Endometrial microvascular endothelial cells (primary cell): ENCODE results near the gene UCK1. TPM values are rescaled to one million over a fixed set of nuclear protein-coding genes. Genes with fewer than 3 reads are reported as not detected.
"Not testable (repeated sequence)": the region's sequence is repeated elsewhere in the genome, so short reads cannot be mapped to it uniquely, and the experiment has no call there.

Experiments used
- in situ Hi-C: cut with HindIII; loops from 2 replicates; pipeline ENCODE4 v1.10.0; 2017; ENCODE audit warnings: low sequenced_read_pairs, low pct_unique_long_range_greater_than_20kb; ENCODE audit errors: inconsistent ontology term
- total RNA-seq: library from RNA; depleted of rRNA; stranded (reverse); fragments of >200 nt; gene quantifications from one replicate; pipeline ENCODE4 v1.2.3, GENCODE V29; 2015; ENCODE audit errors: inconsistent ontology term

Gene UCK1
- total RNA-seq, 1 donor from 2014 or later, result 32.7 TPM

DNA sequence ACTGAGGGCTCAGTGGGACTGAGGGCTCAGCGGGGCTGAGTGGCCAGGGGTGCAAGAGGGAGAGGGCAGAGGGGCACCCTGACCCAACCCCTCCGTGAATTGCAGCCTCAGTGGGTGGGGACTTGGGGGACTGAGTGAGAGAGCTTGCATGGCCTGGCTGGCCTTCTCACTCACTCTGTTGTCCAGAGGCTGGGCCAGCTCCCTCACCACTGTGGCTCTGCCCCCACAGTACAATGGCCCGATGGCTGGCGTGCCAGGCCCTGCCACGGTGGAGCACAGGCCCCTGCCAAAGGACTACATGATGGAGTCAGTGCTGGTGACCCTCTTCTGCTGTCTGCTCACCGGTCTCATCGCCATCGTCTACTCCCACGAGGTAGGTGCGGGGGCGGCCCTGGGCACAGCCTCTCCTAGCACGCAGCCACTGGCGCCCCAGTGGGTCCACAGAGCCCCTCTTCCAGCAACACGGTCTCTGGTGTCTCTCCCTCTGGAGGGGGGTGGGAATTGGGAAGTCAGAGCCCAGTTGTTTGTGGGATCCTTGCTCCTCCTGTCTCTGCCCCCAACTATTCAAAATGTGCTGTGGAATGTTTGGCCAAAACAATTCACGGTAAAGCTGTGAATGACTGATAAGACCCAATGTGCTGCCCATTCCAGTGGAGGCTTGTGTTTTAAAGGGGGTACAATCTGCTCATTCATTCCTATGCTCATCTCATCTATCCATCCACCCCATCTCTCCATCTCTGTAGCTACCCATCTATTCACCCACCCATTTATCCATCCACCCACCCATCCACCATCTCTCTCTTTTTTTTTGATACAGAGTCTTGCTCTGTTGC, 25.0 kb upstream of the UCK1 start:
- in situ Hi-C loops, result no loop called here

DNA sequence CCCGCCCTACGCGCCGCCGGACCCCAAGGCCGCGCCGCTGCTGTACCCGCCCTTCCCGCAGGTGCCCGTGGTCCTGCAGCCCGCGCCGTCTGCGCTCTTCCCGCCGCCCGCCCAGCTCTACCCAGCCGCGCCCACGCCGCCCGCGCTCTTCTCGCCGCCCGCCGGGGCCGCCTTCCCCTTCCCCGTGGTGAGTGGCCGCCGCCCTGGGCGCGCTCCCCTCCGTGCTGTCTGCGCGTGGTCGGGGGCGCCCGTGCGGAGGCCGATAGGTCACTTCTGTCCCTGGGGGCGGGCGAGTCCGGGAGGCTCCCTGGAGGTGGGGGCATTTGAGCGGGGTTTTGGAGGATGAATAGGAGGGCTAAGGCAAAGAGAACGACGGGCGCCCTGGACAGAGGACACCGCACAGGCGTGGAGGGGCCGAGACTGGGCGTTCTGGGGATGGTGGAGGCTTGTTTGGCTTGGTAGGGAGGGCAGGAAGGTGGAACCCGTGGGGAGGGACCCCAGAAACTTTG, 23.8 kb upstream of the UCK1 start:
- in situ Hi-C loops, result no loop called here

DNA sequence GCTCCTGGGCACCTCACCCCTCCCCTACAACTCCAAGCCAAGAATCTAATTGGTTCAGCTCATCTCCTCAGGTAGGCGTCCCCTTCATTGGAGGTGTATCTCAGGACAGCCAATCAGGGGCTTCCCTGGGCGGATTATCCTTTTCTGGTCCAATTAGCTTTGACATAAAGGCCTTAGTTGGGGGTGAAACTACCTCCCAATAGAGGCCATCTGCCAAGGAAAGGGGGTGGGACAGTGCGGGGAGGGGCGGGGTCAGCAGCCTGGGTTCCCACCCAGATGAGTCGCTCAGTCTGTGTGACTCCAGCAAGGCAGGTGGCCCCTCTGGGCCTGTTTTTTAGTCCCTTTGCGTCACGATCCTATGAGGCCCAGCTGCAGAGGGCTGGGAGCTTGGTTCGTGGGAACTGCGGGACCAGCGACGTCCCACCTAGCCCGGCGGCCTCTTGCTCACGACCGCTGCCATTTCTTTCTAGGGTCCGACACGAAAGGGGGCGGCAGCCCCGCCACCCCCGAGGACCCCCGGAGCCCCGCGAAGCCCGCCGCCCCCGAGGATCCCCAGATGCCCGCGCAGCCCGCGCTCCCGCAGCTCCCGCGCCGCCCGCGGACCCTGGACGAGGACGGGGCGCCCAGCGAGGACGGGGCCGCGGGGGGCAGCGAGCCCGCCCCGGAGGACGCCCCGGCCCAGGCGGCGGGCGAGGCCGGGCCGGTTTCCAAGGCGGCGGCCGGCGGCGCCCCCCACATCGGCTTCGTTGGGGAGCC, 23.2 kb upstream of the UCK1 start:
- in situ Hi-C loops, result no loop called here

GRCh38 chr9:131552030-131552429, 21.0 kb upstream of the UCK1 start:
- in situ Hi-C loops, result no loop called here

- in situ Hi-C loops, result not testable (repeated sequence)
These were observed 19.4 kb upstream of the UCK1 start for GRCh38 chr9:131550465-131550864.

DNA sequence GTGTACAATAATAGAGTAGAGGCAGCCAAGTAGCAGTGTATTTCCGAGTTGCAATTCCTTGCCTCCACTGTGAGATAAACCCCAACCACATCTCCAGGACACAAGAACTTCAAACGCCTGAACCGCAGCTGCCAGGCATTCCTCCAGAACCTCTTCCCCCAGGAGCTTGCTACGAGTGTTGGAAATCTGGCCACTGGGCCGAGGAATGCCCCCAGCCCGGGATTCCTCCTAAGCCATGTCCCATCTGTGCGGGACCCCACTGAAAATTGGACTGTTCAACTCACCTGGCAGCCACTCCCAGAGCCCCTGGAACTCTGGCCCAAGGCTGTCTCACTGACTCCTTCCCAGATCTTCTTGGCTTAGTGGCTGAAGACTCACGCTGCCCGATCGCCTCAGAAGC, 18.1 kb upstream of the UCK1 start:
- in situ Hi-C loops, result not testable (repeated sequence)

DNA sequence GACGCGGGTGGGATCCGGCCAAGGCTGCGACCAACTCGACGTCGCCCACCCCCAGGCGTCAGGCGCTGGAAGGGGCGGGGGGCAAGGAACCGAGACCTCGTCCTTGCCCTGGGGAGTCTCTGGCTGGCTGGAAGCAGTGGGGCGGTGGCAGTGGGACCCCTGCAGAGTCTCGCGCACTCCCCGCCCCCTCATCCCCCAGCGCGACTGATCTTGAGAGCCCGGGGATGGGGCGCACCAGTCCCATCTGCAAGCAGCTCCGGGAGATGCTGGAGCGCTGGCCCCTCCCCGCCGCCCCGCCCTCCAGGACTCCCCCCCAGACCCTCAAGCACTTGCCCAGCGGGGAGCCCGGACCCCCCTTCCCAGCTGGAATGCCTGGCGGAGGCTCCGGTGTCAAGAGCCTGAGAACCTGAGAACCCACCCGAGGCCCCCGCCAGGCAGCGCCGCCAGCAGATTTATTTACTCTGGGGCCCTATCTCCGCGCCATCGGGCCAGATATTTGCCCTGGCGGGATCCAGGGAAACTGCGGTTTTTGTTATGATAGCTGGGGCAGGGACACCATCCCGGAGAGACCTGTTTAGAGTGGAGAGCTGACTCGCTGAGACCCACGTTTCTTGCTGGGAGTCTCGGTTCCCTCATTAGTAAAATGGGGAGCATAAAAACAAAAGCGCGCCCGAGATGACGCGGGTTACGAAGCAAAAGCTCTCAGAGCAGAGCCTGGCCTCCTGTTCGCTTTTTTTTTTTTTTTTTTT, 15.4 kb upstream of the UCK1 start:
- in situ Hi-C loops, result no loop called here

- in situ Hi-C loops, result no loop called here
These were observed 14.8 kb upstream of the UCK1 start for GRCh38 chr9:131545786-131546335.

- in situ Hi-C loops, result no loop called here
These were observed 14.1 kb upstream of the UCK1 start, which contains the start of gene PRRT1B for GRCh38 chr9:131545003-131545785. Gene PRRT1B, plus strand, starts transcription at chr9:131545523. Its CDS starts 93 bp downstream, at chr9:131545616.

GRCh38 chr9:131543141-131543540, 12.1 kb upstream of the UCK1 start:
- in situ Hi-C loops, result no loop called here

DNA sequence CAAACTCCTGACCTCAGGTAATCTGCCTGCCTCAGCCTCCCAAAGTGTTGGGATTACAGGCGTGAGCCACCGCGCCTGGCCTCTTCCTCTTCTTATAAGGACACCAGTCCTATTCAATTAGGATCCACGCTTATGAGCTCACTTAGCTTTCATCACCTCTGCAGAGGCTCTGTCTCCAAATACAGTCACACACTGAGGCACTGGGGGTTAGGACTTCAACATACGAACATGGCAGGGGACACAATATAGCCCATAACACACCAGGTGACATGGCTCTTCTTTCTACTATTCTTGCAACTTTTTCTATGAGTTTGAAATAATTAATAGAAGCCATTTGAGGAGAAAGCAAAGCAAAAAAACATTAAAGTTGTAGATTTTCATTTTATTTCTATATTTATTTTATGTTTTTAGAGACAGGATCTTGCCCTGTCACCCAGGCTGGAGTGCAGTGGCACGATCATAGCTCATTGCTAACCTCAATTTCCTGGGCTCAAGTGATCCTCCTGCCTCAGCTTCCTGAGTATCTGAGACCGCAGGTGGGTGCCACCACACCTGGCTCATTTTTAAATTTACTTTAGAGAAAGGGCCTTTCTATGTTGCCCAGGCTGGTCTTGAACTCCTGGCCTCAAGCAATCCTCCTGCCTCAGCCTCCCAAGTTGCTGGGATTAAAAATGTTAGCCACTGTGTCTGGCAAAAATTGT, 8.3 kb upstream of the UCK1 start:
- in situ Hi-C loops, result no loop called here

DNA sequence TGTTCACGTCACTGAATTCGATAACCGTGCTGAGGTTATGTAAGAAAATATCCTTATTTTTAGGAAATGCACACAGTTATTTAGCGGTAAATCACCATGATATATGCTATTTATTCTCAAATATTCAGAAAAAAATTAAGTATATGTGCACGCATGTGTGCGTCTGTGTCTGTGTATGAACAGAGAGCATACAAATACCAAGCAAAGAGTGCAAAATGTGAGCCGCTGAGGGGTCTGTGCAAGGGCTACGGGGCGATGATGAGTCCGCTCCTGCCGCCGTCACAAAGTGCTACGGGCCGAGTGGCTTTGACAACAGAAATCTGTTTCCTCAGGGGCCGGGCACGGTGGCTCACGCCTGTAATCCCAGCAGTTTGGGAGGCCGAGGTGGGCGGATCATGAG, 6.9 kb upstream of the UCK1 start:
- in situ Hi-C loops, result no loop called here

DNA sequence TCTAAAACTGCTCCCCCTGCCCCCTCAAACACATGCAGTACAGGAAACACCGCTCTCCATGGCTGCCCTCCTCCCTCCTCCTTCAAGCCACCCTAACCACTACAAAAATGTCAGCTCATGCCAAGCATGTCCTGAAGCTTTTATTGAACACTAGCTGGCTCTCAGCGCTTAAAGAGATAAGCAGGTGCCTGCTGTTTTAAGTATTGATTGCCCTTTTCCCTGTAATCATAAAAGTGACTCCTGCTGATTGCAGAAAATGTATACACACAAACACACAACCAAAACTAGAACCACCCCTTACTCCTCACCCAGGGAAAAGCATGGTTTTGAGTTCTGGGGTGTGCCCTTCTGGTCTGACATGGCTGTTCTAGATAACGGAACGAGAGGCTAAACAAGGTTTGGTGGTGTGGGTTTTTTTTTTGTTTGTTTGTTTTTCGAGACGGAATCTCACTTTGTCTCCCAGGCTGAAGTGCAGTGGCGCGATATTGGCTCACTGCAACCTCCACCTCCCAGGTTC, 3.7 kb upstream of the UCK1 start:
- in situ Hi-C loops, result no loop called here

GRCh38 chr9:131530546-131530919, 530 bp downstream of the UCK1 start:
- in situ Hi-C loops, result no loop called here

- in situ Hi-C loops, result no loop called here
These were observed 1.2 kb downstream of the UCK1 start for GRCh38 chr9:131529597-131530545.

DNA sequence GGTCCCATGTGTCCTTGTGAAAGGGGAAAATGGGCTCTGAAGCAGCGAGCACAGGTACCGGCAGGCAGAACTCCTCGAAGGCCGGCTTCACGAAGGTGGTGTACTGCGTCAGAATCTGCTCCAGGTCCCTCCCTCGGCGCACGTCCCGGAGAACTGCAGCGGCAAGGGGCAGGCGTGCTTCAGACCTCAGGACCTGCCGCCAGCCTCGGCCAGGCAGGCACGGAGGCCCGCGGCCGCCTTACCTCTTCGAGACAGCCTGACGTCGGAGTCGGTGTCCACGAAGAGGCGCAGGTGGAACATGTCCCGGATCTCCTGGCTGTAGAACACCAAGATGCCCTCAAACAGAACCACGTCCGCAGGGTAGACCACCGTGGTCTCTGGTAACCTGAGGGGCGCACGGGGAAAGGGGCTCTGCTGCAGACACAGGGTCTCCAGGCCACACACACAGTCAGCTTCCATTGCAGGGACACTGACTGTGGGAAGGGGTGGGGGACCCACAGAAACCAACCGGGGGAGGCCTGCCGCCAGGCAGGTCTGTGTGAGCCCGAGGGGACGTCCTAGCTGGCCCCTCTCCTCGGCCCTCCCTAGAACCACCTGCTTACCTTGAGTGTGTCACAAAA, 2.1 kb downstream of the UCK1 start:
- in situ Hi-C loops, result no loop called here
